Measurements from ENCODE around the gene TBC1D5.
"Not testable (repeated sequence)": the region's sequence is repeated elsewhere in the genome, so short reads cannot be mapped to it uniquely, and the experiment has no call there.

Gene TBC1D5

GRCh38 chr3:17623464-17623863, 119.0 kb downstream of the TBC1D5 start:
- H3K27ac ChIP-seq: no peak overlapping the region
- no peak for TF ChIP-seq CTCF (conservative IDR thresholded peaks at IDR 0.05)

DNA sequence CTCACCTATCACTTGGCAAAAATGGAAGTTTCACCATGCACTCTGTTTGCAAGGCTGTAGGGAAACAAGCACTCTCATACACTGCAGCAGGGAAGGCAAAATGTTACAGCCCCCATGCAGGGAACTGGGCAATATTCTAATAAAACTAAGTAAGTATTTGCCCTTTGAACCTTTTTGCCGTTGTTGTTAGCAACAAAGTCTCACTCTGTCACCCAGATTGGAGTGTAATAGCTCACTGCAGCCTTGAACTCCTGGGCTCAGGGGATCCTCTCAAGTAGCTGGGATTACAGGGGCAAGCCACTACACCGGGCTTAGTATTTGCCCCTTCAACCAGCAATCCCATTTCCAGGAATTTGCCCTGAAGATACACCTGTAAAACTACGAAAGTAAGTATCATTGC, 122.5 kb downstream of the TBC1D5 start:
- TF ChIP-seq CTCF (conservative IDR thresholded peaks at IDR 0.05): no peak
- H3K27ac ChIP-seq: no peak overlapping the region

DNA sequence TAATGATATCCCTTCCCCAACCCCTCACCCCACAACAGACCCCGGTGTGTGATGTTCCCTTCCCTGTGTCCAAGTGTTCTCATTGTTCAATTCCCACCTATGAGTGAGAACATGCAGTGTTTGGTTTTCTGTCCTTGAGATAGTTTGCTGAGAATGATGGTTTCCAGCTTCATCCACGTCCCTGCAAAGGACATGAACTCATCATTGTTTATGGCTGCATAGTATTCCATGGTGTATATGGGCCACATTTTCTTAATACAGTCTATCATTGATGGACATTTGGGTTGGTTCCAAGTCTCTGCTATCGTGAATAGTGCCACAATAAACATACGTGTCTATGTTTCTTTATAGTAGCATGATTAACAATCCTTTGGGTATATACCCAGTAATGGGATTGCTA, 129.4 kb downstream of the TBC1D5 start:
- not testable (repeated sequence) for H3K27ac ChIP-seq

DNA sequence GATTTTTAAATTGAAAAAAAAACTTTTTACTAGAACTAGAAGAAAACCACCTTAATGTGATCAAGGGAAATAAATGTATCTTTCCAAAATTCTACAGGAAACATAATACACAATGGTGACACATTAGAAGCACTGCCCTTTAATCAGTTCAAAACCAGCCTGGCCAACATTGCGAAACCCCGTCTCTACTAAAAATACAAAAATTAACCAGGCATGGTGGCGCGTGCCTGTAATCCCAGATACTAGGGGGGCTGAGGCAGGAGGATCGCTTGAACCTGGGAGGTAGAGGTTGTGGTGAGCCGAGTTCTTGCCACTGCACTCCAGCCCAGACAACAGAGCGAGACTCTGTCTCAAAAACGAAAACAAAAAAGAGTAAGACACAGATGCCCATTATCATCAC, 134.5 kb downstream of the TBC1D5 start:
- TF ChIP-seq CTCF (conservative IDR thresholded peaks at IDR 0.05): no peak
- H3K27ac ChIP-seq: no peak overlapping the region

DNA sequence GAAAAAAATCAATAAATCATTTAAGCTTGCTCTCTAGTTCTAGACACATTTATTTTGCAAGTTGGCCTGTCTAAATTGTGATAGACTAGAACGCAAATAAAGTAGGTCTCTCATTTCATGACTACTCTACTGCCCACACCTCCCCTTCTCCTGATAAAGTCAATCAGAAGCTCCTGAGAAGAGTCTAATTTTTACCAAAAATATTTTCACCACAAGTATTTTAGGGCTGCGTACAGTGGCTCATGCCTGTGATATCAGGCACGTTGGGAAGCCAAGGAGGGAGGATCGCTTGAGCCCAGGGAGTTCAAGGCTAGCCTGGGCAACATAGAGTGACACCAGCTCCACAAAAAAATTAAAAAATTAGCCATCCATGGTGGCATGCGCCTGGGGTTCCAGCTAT, 136.5 kb downstream of the TBC1D5 start:
- TF ChIP-seq CTCF (conservative IDR thresholded peaks at IDR 0.05): no peak
- H3K27ac ChIP-seq: no peak overlapping the region

DNA sequence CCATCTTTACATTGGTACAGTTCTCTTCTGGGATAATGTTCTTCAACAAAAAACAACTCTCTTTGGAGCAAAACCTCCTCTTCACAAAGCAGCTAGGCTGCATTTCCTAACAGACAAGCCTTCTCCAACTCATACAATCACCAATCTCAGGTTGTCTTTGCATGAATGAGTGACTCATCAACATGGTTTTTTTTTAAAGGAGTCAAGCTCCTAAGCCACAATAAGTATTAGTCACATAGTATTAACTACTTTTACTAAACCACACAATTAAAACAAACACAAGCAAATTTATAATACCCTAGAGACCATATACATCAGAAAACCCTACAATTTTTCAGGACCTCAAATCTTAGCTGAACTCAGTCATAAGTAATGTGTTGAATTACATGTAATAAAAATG, 137.4 kb downstream of the TBC1D5 start:
- H3K27ac ChIP-seq: no peak overlapping the region
- TF ChIP-seq CTCF (conservative IDR thresholded peaks at IDR 0.05): no peak

GRCh38 chr3:17602126-17602525, 140.3 kb downstream of the TBC1D5 start:
- no peak for TF ChIP-seq CTCF (conservative IDR thresholded peaks at IDR 0.05)
- H3K27ac ChIP-seq: no peak overlapping the region

- TF ChIP-seq CTCF (conservative IDR thresholded peaks at IDR 0.05): no peak
- no peak overlapping the region for H3K27ac ChIP-seq
Observed at GRCh38 chr3:17592956-17593355, 149.5 kb downstream of the TBC1D5 start.
